Natural killer cell treated with Interleukin-12 subunit alpha and Interleukin-12 subunit beta and Interleukin-15 and Interleukin-18, amount 100 ng/mL, for 72 hours (primary cell): Measurements from ENCODE around the gene FBLN1. TPM values are rescaled to one million over a fixed set of nuclear protein-coding genes. Genes with fewer than 3 reads are reported as not detected.
A peak's percentile ranks its signal among the peaks of the same experiment; 100 is the strongest.
"Not testable (repeated sequence)": the region's sequence is repeated elsewhere in the genome, so short reads cannot be mapped to it uniquely, and the experiment has no call there.

Experiments used
- ATAC-seq, 2 donors: fragments of 150-1000 bp; cut with Tn5 transposase in 1 of 2; sonication (Bioruptor Pico), chemical (Tn5 transposase) in 1 of 2; 2 replicates each; pipeline ENCODE4 v1.10.0; 2021
- DNase-seq: peaks from one replicate; pipeline ENCODE4 v3.0.0; 2022; ENCODE audit warnings: low spot score
- H3K27ac Mint-ChIP-seq, 2 donors: 1 replicate in 1 of 2; 2 replicates in 1 of 2; pipeline ENCODE4 v1.8.0; 2022; ENCODE audit warnings: mixed read lengths in 2 of 2, mild to moderate bottlenecking in 1 of 2, moderate library complexity in 1 of 2
- H3K27me3 Mint-ChIP-seq, 2 donors: 1 replicate in 1 of 2; 2 replicates in 1 of 2; pipeline ENCODE4 v1.8.0; 2022; ENCODE audit warnings: mixed read lengths in 2 of 2
- H3K36me3 Mint-ChIP-seq: one replicate; pipeline ENCODE4 v1.8.0; 2022; ENCODE audit warnings: mixed read lengths
- H3K4me1 Mint-ChIP-seq, 2 donors: 1 replicate in 1 of 2; 2 replicates in 1 of 2; pipeline ENCODE4 v1.8.0; 2022; ENCODE audit warnings: low read depth in 2 of 2, mixed read lengths in 2 of 2, mild to moderate bottlenecking in 1 of 2
- H3K4me3 Mint-ChIP-seq: one replicate; pipeline ENCODE4 v1.8.0; 2022; ENCODE audit warnings: mixed read lengths
- H3K9me3 Mint-ChIP-seq: 2 replicates; pipeline ENCODE4 v1.8.0; 2022; ENCODE audit warnings: mixed read lengths
- total RNA-seq, 2 donors: library from RNA; stranded (reverse); gene quantifications; one replicate each; pipeline ENCODE4 v1.2.3, GENCODE V29; 2022

FBLN1 gene
- total RNA-seq, 2 donors from 2014 or later, result not detected

- H3K27ac Mint-ChIP-seq, result no peak overlapping the region
- peaks cover 0 to 2% of the 10 kb centered on the region in 2 donors for H3K4me1 Mint-ChIP-seq
- ATAC-seq (peak in 1 of 2 donors; percentile 14), DNase-seq (no peak)
- H3K4me3 Mint-ChIP-seq, result no peak overlapping the region
- peaks cover 0 to 10% of the 10 kb centered on the region in 2 donors for H3K27me3 Mint-ChIP-seq
- no peaks in the 10 kb centered on the region for H3K9me3 Mint-ChIP-seq
- H3K36me3 Mint-ChIP-seq, result no peaks in the 10 kb centered on the region
These were observed 51.3 kb downstream of the FBLN1 start for GRCh38 chr22:45554040-45554406.

- Mint-ChIP-seq H3K4me3 (no peak overlapping the region), H3K4me1 (peaks cover 0 to 2% of the 10 kb centered on the region in 2 donors), H3K9me3 (no peaks in the 10 kb centered on the region), H3K27ac (no peak overlapping the region), H3K36me3 (no peaks in the 10 kb centered on the region), H3K27me3 (peaks cover 0 to 10% of the 10 kb centered on the region in 2 donors)
- ATAC-seq (no peak), DNase-seq (no peak)
These were observed 52.2 kb downstream of the FBLN1 start for GRCh38 chr22:45554861-45555260.

DNA sequence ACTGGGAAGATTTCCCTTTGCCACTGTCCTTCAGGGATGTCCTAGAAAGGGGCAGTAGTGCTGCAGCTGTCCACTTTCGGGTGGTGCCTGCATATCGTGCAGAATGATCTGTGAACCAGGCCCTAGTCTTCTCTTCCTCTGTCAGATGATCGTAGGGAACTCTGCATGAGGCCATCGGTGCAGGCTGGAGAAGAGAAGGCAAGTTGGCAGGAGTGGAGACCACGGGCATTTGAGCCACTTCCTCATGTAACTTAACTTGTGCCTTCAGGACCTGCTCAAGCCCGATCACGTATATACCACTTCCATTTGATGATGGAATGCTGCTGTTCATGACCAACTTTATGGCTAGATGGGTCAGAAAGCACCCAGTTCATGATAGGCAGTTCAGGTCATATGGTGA lies 55.2 kb downstream of the FBLN1 start:
- not testable (repeated sequence) for H3K4me1 Mint-ChIP-seq, H3K36me3 Mint-ChIP-seq, DNase-seq, H3K4me3 Mint-ChIP-seq, H3K9me3 Mint-ChIP-seq, H3K27ac Mint-ChIP-seq, ATAC-seq
- H3K27me3 Mint-ChIP-seq, result peaks cover 0 to 10% of the 10 kb centered on the region in 2 donors

GRCh38 chr22:45560092-45560491 lies 57.4 kb downstream of the FBLN1 start:
- not testable (repeated sequence) for H3K27ac Mint-ChIP-seq, H3K9me3 Mint-ChIP-seq, H3K27me3 Mint-ChIP-seq, H3K36me3 Mint-ChIP-seq, H3K4me1 Mint-ChIP-seq, H3K4me3 Mint-ChIP-seq, DNase-seq, ATAC-seq

DNA sequence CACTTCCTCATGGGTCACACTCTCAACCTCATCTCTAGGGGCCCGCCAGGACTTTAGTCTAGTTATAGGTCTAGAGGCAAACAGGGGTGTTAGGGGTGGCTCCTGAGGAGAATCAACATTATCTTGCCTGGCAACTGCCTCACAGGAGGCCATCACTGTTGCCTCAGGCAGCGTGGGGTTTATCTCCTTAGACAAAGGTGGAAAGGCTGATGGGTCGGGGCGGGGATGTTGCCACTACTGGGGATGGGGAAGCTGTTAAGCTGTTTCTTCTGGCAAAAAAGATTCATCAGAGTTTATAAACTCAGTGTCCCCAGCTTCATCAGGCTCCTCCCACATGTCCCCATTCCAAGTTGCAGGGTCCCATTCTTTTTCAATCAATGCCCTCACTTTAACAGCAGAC lies 58.1 kb downstream of the FBLN1 start:
- H3K9me3 Mint-ChIP-seq, H3K27ac Mint-ChIP-seq, H3K4me3 Mint-ChIP-seq, H3K36me3 Mint-ChIP-seq, H3K27me3 Mint-ChIP-seq, DNase-seq, H3K4me1 Mint-ChIP-seq, ATAC-seq: not testable (repeated sequence)

GRCh38 chr22:45562102-45562501 lies 59.4 kb downstream of the FBLN1 start:
- H3K27me3 Mint-ChIP-seq, result peaks cover 3 to 10% of the 10 kb centered on the region in 2 donors
- no peaks in the 10 kb centered on the region for H3K4me1 Mint-ChIP-seq
- H3K27ac Mint-ChIP-seq, result no peak overlapping the region
- DNase-seq (no peak), ATAC-seq (no peak)
- H3K36me3 Mint-ChIP-seq, result peaks cover 6% of the 10 kb centered on the region
- H3K9me3 Mint-ChIP-seq, result peaks cover 6% of the 10 kb centered on the region
- H3K4me3 Mint-ChIP-seq, result no peak overlapping the region

GRCh38 chr22:45562537-45563361 lies 60.1 kb downstream of the FBLN1 start:
- H3K4me3 Mint-ChIP-seq, result no peak overlapping the region
- H3K36me3 Mint-ChIP-seq, result peaks cover 6% of the 10 kb centered on the region
- peak; percentile 15 for DNase-seq
- peaks cover 6% of the 10 kb centered on the region for H3K9me3 Mint-ChIP-seq
- H3K27ac Mint-ChIP-seq, result no peak overlapping the region
- ATAC-seq, result peak in 1 of 2 donors; percentile 32
- H3K27me3 Mint-ChIP-seq, result peaks cover 8 to 16% of the 10 kb centered on the region in 2 donors
- no peaks in the 10 kb centered on the region for H3K4me1 Mint-ChIP-seq

- Mint-ChIP-seq H3K27me3 (peaks cover 11 to 16% of the 10 kb centered on the region in 2 donors), H3K4me3 (no peak overlapping the region), H3K4me1 (no peaks in the 10 kb centered on the region), H3K9me3 (peaks cover 6% of the 10 kb centered on the region), H3K27ac (no peak overlapping the region), H3K36me3 (peaks cover 6% of the 10 kb centered on the region)
- ATAC-seq (no peak), DNase-seq (peak; percentile 41)
These were observed 60.8 kb downstream of the FBLN1 start for GRCh38 chr22:45563362-45564040.

- DNase-seq (peak; percentile 48), ATAC-seq (no peak)
- Mint-ChIP-seq H3K27ac (no peak overlapping the region), H3K4me3 (no peak overlapping the region), H3K27me3 (peaks cover 11 to 16% of the 10 kb centered on the region in 2 donors), H3K36me3 (peaks cover 6% of the 10 kb centered on the region), H3K9me3 (peaks cover 6% of the 10 kb centered on the region), H3K4me1 (no peaks in the 10 kb centered on the region)
These were observed 61.8 kb downstream of the FBLN1 start for GRCh38 chr22:45564349-45565030.

DNA sequence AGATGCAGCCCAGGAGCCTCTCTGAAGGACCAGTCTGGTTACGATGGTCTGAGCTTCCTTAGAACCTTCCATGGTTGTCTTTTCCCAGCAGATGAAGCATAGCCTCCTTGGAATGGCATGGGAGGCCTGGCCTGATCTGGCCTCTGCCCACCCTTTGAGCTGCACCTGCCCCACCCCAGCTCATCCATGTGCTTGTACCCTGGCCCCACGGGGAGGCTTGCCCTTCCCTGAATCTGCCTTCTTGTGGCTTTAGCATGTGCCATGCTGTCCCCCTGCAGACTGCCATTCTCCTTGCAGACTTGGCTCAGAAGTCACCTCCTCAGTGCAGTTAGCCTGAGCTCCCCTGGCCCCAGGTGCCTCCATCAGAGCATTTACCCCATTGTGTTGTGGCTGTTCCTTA lies 62.5 kb downstream of the FBLN1 start:
- no peaks in the 10 kb centered on the region for H3K4me1 Mint-ChIP-seq
- peaks cover 11 to 16% of the 10 kb centered on the region in 2 donors for H3K27me3 Mint-ChIP-seq
- DNase-seq (no peak), ATAC-seq (no peak)
- peaks cover 6% of the 10 kb centered on the region for H3K36me3 Mint-ChIP-seq
- peaks cover 5% of the 10 kb centered on the region for H3K9me3 Mint-ChIP-seq
- no peak overlapping the region for H3K4me3 Mint-ChIP-seq
- H3K27ac Mint-ChIP-seq, result no peak overlapping the region

- Mint-ChIP-seq H3K36me3 (peaks cover 7% of the 10 kb centered on the region), H3K27me3 (peaks cover 11 to 16% of the 10 kb centered on the region in 2 donors), H3K4me1 (no peaks in the 10 kb centered on the region), H3K27ac (no peak overlapping the region), H3K9me3 (no peaks in the 10 kb centered on the region), H3K4me3 (no peak overlapping the region)
- DNase-seq, result no peak
- no peak for ATAC-seq
These were observed 63.3 kb downstream of the FBLN1 start for GRCh38 chr22:45565973-45566372.

- DNase-seq (no peak), ATAC-seq (no peak)
- no peaks in the 10 kb centered on the region for H3K4me1 Mint-ChIP-seq
- no peaks in the 10 kb centered on the region for H3K9me3 Mint-ChIP-seq
- H3K27me3 Mint-ChIP-seq, result peaks cover 11 to 16% of the 10 kb centered on the region in 2 donors
- peaks cover 11% of the 10 kb centered on the region for H3K36me3 Mint-ChIP-seq
- no peak overlapping the region for H3K27ac Mint-ChIP-seq
- H3K4me3 Mint-ChIP-seq, result no peak overlapping the region
These were observed 65.5 kb downstream of the FBLN1 start for GRCh38 chr22:45568213-45568612.

DNA sequence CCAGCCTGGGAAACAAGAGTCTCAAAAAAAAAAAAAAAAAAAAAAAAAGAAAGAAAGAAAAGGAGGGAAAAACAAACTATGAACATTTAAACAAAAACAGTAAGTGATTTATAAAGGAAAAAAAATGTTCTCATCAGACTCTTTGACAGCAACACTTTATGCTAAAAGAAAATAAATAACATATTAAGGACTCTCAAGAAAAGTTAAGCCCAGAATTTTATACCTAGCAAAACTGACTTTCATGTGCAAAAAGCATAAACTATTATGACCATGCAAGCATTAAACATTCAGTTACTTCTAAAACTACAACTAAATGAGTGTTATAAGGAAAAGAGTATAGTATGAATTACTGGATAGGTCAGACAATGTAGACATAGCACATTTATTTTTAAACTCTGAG lies 68.4 kb downstream of the FBLN1 start:
- ATAC-seq, result no peak
- H3K4me3 Mint-ChIP-seq, result no peak overlapping the region
- no peak overlapping the region for H3K27ac Mint-ChIP-seq
- H3K36me3 Mint-ChIP-seq, result peaks cover 11% of the 10 kb centered on the region
- H3K4me1 Mint-ChIP-seq, result no peaks in the 10 kb centered on the region
- H3K27me3 Mint-ChIP-seq, result peaks cover 11 to 16% of the 10 kb centered on the region in 2 donors
- DNase-seq, result no peak
- H3K9me3 Mint-ChIP-seq, result no peaks in the 10 kb centered on the region

GRCh38 chr22:45572444-45572843 lies 69.8 kb downstream of the FBLN1 start:
- H3K27me3 Mint-ChIP-seq, result peaks cover 3 to 11% of the 10 kb centered on the region in 2 donors
- ATAC-seq (no peak), DNase-seq (no peak)
- H3K4me1 Mint-ChIP-seq, result no peaks in the 10 kb centered on the region
- peaks cover 11% of the 10 kb centered on the region for H3K36me3 Mint-ChIP-seq
- no peak overlapping the region for H3K27ac Mint-ChIP-seq
- no peak overlapping the region for H3K4me3 Mint-ChIP-seq
- H3K9me3 Mint-ChIP-seq, result no peaks in the 10 kb centered on the region
